BLaER1 (cell line): ENCODE results near the gene SH3PXD2A.

Experiments
- H3K27ac ChIP-seq: shearing (Covaris generic); formaldehyde crosslinking; 2 replicates; pipeline ENCODE4 v1.8.1; 2022
- H3K27me3 ChIP-seq: shearing (Covaris generic); formaldehyde crosslinking; 2 replicates; pipeline ENCODE4 v1.8.1; 2022
- H3K36me3 ChIP-seq: shearing (Covaris generic); formaldehyde crosslinking; 2 replicates; pipeline ENCODE4 v1.8.1; 2022
- H3K4me1 ChIP-seq: shearing (Covaris generic); formaldehyde crosslinking; 2 replicates; pipeline ENCODE4 v1.8.1; 2022
- H3K4me2 ChIP-seq: shearing (Covaris generic); formaldehyde crosslinking; 2 replicates; pipeline ENCODE4 v1.8.1; 2022
- H3K4me3 ChIP-seq: shearing (Covaris generic); formaldehyde crosslinking; 2 replicates; pipeline ENCODE4 v1.8.1; 2022
- H3K9ac ChIP-seq: shearing (Covaris generic); formaldehyde crosslinking; 2 replicates; pipeline ENCODE4 v1.8.1; 2022
- H3K9me3 ChIP-seq: shearing (Covaris generic); formaldehyde crosslinking; 2 replicates; pipeline ENCODE4 v1.8.1; 2022
- H4K20me1 ChIP-seq: shearing (Covaris generic); formaldehyde crosslinking; 2 replicates; pipeline ENCODE4 v1.8.1; 2022
- Cebpa-rat ChIP-seq: shearing (Covaris generic); IDR thresholded peaks from 2 replicates; pipeline ENCODE4 v1.8.1; 2022

Gene SH3PXD2A

GRCh38 chr10:103646304-103646703, 209.1 kb downstream of the SH3PXD2A start:
- H3K9ac ChIP-seq, result no peak overlapping the region; the same call in 1 of the 2 replicates
- H3K4me2 ChIP-seq, result peak overlapping the region; percentile 67

GRCh38 chr10:103645141-103646054, 210.0 kb downstream of the SH3PXD2A start:
- Histone ChIP-seq H3K4me3 (no peak overlapping the region), H3K9me3 (no peaks in the 10 kb centered on the region), H3K4me2 (peak overlapping the region; percentile 67), H3K4me1 (peaks cover 80% of the 10 kb centered on the region), H4K20me1 (peaks cover 100% of the 10 kb centered on the region), H3K36me3 (peaks cover 92% of the 10 kb centered on the region), H3K27me3 (no peaks in the 10 kb centered on the region), H3K27ac (peak overlapping the region; percentile 3; the same call in 1 of the 2 replicates), H3K9ac (no peak overlapping the region)
- TF ChIP-seq Cebpa-rat, result no peak

More at GRCh38 chr10:103646304-103646703, 209.1 kb downstream of the SH3PXD2A start:
- peak overlapping the region; percentile 3 for H3K27ac ChIP-seq
- H3K4me3 ChIP-seq, result no peak overlapping the region
- H3K27me3 ChIP-seq, result no peaks in the 10 kb centered on the region
- peaks cover 80% of the 10 kb centered on the region for H3K4me1 ChIP-seq
- H3K36me3 ChIP-seq, result peaks cover 92% of the 10 kb centered on the region
- no peaks in the 10 kb centered on the region for H3K9me3 ChIP-seq
- peaks cover 100% of the 10 kb centered on the region for H4K20me1 ChIP-seq
- no peak for TF ChIP-seq Cebpa-rat

- H4K20me1 ChIP-seq, result peaks cover 100% of the 10 kb centered on the region
- peaks cover 90% of the 10 kb centered on the region for H3K36me3 ChIP-seq
- no peak for TF ChIP-seq Cebpa-rat
- H3K9me3 ChIP-seq, result no peaks in the 10 kb centered on the region
- no peak overlapping the region for H3K9ac ChIP-seq
- no peak overlapping the region for H3K4me3 ChIP-seq
- H3K27ac ChIP-seq, result no peak overlapping the region
- H3K4me2 ChIP-seq, result no peak overlapping the region
- no peaks in the 10 kb centered on the region for H3K27me3 ChIP-seq
- peaks cover 74% of the 10 kb centered on the region for H3K4me1 ChIP-seq
Observed at GRCh38 chr10:103643381-103643780, 212.0 kb downstream of the SH3PXD2A start.

- no peak for TF ChIP-seq Cebpa-rat
- peaks cover 100% of the 10 kb centered on the region for H4K20me1 ChIP-seq
- H3K4me2 ChIP-seq, result no peak overlapping the region; the same call in 1 of the 2 replicates
- no peaks in the 10 kb centered on the region for H3K27me3 ChIP-seq
- H3K9me3 ChIP-seq, result no peaks in the 10 kb centered on the region
- H3K27ac ChIP-seq, result no peak overlapping the region
- H3K9ac ChIP-seq, result no peak overlapping the region
- H3K4me1 ChIP-seq, result peaks cover 73% of the 10 kb centered on the region
- H3K4me3 ChIP-seq, result no peak overlapping the region
- H3K36me3 ChIP-seq, result peaks cover 90% of the 10 kb centered on the region
Observed at GRCh38 chr10:103641326-103641725, 214.1 kb downstream of the SH3PXD2A start.

GRCh38 chr10:103640436-103641181, 214.8 kb downstream of the SH3PXD2A start:
- Histone ChIP-seq H3K27me3 (no peaks in the 10 kb centered on the region), H3K9ac (no peak overlapping the region), H3K27ac (peak overlapping the region; percentile 5; the same call in 1 of the 2 replicates), H3K4me1 (peaks cover 66% of the 10 kb centered on the region), H3K9me3 (no peaks in the 10 kb centered on the region), H3K36me3 (peaks cover 95% of the 10 kb centered on the region), H3K4me3 (no peak overlapping the region), H4K20me1 (peaks cover 100% of the 10 kb centered on the region), H3K4me2 (peak overlapping the region; percentile 60)
- TF ChIP-seq Cebpa-rat, result no peak

- Histone ChIP-seq H3K4me1 (peaks cover 50% of the 10 kb centered on the region), H3K27ac (no peak overlapping the region), H3K36me3 (peaks cover 95% of the 10 kb centered on the region), H4K20me1 (peaks cover 100% of the 10 kb centered on the region), H3K27me3 (no peaks in the 10 kb centered on the region), H3K9me3 (no peaks in the 10 kb centered on the region), H3K4me2 (no peak overlapping the region), H3K4me3 (no peak overlapping the region), H3K9ac (no peak overlapping the region)
- no peak for TF ChIP-seq Cebpa-rat
Observed at GRCh38 chr10:103638948-103639347, 216.4 kb downstream of the SH3PXD2A start.

- H3K4me2 ChIP-seq, result no peak overlapping the region
- no peaks in the 10 kb centered on the region for H3K27me3 ChIP-seq
- no peak for TF ChIP-seq Cebpa-rat
- peaks cover 51% of the 10 kb centered on the region for H3K4me1 ChIP-seq
- no peaks in the 10 kb centered on the region for H3K9me3 ChIP-seq
- H3K9ac ChIP-seq, result peak overlapping the region; percentile 18
- peak overlapping the region; percentile 2 for H3K27ac ChIP-seq
- peaks cover 94% of the 10 kb centered on the region for H3K36me3 ChIP-seq
- H4K20me1 ChIP-seq, result peaks cover 100% of the 10 kb centered on the region
- no peak overlapping the region for H3K4me3 ChIP-seq
Observed at GRCh38 chr10:103637927-103638557, 217.3 kb downstream of the SH3PXD2A start.

GRCh38 chr10:103637011-103637410, 218.4 kb downstream of the SH3PXD2A start:
- Histone ChIP-seq H3K9me3 (no peaks in the 10 kb centered on the region), H3K4me2 (no peak overlapping the region), H3K9ac (no peak overlapping the region), H3K4me1 (peaks cover 61% of the 10 kb centered on the region), H3K36me3 (peaks cover 95% of the 10 kb centered on the region), H3K4me3 (no peak overlapping the region), H4K20me1 (peaks cover 100% of the 10 kb centered on the region), H3K27me3 (no peaks in the 10 kb centered on the region), H3K27ac (peak overlapping the region; percentile 2; the same call in 1 of the 2 replicates)
- TF ChIP-seq Cebpa-rat, result no peak

- Histone ChIP-seq H3K9me3 (no peaks in the 10 kb centered on the region), H3K4me3 (no peak overlapping the region), H3K9ac (no peak overlapping the region), H3K36me3 (peaks cover 96% of the 10 kb centered on the region), H3K4me2 (no peak overlapping the region), H4K20me1 (peaks cover 100% of the 10 kb centered on the region), H3K27ac (no peak overlapping the region), H3K27me3 (no peaks in the 10 kb centered on the region), H3K4me1 (peaks cover 63% of the 10 kb centered on the region)
- no peak for TF ChIP-seq Cebpa-rat
Observed at GRCh38 chr10:103636492-103636891, 218.9 kb downstream of the SH3PXD2A start.
